Left lobe of liver (tissue), 2 donors: ENCODE measurements around the gene SCGN. TPM values are rescaled to one million over a fixed set of nuclear protein-coding genes. Genes with fewer than 3 reads are reported as not detected.

Source experiments
- ATAC-seq: fragments of 200-7000 bp; cut with Tn5 transposase; one replicate; pipeline ENCODE4 v1.9.1; 2020; ENCODE audit warnings: mild to moderate bottlenecking, moderate library complexity
- DNase-seq: peaks from one replicate; pipeline ENCODE4 v3.0.0-alpha.2; 2020; ENCODE audit warnings: low spot score
- total RNA-seq: library from RNA; stranded (reverse); gene quantifications from one replicate; pipeline ENCODE4 v1.2.1, GENCODE V29; 2021
- donor health status: DM: no; HTN: no; CAD: no; lungs with moderate emphysema.
- donor health status: DM: no; HTN: yes; CAD: no.

The SCGN gene, protein sequence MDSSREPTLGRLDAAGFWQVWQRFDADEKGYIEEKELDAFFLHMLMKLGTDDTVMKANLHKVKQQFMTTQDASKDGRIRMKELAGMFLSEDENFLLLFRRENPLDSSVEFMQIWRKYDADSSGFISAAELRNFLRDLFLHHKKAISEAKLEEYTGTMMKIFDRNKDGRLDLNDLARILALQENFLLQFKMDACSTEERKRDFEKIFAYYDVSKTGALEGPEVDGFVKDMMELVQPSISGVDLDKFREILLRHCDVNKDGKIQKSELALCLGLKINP
- total RNA-seq, result 2.2 TPM

DNA sequence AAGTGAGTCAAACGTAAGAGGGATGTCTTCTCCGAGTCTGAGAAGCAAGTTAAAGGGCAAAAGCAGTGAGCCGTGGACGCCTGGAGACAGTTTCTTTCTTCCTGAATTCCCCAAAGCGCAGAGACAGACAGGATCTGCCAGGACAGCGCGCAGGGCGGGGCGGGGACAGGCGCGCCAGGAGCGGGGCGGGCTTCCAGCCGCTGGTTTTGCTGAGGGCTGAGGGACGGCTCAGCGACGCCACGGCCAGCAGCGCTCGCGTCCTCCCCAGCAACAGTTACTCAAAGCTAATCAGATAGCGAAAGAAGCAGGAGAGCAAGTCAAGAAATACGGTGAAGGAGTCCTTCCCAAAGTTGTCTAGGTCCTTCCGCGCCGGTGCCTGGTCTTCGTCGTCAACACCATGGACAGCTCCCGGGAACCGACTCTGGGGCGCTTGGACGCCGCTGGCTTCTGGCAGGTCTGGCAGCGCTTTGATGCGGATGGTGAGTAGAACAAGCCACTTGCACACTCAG lies at the start of gene SCGN:
TSS of gene SCGN (plus strand) at position 209 of the 509 bp plus-strand sequence. CDS start at position 398, 189 bp downstream.
- peak; percentile 98 for ATAC-seq

DNA sequence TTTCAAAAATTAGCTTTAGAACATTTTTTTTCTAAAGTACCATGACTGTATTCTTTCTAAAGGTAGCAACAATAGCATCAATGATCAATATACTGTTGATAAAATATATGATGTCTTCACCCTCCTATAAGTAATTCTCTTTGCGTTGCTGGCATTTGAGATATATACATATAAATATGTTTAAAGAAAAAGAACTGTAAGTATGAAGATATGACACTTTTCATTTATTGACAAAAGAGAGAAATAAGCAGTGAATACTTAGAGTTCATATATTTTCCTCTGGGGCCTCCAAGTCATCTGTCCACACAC lies 49.4 kb upstream of the SCGN start:
- ATAC-seq (no peak), DNase-seq (no peak)

More for the DNA sequence above, at the start of gene SCGN:
- peak; percentile 66 for DNase-seq

DNA sequence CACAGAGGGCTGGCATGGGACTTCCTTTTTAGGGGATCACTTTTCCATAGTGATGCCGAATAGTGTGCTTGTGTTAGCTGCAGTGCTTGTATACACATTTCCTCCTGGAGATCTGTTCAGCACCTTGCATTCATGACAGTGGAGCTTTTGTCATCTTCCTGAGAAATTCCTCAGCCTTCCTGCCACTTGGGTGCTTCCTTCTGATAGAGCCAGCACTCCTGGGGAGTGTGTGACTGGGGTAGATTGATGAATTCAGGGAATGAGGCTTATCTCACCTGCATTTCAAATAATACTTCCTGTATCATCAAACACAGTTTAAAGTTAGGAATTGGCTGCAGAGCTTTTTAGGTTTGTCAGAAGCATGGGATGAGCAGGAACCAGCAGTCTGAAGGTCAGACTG lies 48.8 kb upstream of the SCGN start:
- DNase-seq, result no peak
- no peak for ATAC-seq

DNA sequence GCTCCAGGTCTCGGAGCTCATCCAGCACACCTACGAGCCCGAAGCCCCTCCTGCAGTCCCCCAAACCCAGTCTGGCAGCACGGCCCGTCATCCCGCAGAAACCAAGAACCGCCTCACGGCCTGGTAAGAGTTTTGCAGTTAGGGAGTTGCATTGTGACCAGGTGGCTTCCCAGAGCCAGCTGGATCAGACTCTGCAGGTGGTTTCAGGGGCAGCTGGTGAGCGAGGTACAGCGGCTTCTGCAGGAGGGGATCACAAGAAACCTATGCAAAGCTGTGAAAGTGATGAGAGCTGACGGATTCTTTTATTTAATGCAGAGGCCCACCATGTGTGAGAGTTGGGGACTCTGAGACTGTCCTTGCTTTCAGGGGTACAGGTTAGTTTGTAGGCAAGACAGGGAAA lies 45.9 kb upstream of the SCGN start:
- DNase-seq (no peak), ATAC-seq (no peak)

DNA sequence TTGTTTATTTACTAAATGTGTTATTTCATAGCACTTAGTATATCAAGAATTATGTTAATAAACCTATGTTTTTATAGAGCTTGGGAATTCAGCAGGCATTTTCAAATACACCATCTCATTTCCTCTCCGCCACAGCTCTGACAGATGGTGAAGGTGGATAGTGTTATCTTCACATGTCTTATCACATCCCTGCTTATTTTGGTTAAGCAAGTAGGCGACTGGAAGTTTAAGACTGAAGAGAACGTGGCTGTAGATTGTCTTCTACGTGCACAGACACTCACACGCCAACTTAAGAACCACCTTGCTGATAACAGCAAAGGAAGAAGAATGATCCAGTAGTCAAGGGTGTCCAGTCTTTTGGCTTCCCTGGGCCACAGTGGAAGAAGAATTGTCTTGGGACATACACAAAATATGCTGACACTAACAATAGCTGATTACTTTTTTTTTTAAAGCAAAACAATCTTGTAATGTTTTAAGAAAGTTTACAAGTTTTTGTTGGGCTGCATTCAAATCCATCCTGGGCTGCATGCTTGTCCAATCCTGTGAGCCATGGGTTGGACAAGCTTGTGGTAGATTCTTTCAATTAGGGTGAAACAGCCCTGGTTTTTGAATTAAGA lies 43.3 kb upstream of the SCGN start:
- DNase-seq (no peak), ATAC-seq (no peak)

DNA sequence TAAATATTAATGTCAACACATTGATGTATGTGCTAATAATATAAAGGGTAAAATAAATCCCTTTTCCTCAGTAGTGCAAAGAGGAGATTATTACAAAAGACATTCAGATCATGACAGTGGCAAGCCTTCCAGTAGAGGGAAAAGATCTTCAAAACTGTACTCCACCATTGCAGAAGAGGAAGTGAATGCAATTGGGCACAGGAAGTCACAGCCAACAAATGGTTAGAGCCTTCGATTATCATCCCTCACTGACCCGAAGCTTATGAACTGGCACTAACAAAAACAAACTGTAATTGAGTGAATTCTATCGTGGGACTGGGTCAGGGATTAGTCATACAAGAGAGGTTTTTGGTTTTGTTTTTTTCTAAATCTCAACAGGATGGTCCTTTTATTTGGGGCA lies 39.3 kb upstream of the SCGN start:
- ATAC-seq (no peak), DNase-seq (no peak)

DNA sequence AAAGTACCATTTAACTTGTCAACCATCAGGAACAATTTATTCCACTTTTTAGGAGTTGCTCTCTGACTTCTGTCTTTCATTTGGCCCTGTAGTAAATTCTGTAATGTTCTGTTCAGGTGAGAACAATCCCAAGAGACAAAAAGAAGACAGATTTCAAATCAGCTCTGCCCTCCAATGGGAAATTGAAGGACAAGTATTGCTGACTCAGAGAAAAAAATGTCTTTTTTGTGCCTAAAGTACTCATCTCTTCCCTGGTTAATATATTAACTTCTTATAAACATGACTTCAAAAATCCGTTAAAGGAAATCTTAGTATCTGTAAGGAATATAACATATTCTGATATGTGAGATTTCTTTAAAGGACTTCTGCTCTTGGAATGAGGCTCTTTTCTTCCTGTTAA lies 38.6 kb upstream of the SCGN start:
- no peak for DNase-seq
- ATAC-seq, result no peak

DNA sequence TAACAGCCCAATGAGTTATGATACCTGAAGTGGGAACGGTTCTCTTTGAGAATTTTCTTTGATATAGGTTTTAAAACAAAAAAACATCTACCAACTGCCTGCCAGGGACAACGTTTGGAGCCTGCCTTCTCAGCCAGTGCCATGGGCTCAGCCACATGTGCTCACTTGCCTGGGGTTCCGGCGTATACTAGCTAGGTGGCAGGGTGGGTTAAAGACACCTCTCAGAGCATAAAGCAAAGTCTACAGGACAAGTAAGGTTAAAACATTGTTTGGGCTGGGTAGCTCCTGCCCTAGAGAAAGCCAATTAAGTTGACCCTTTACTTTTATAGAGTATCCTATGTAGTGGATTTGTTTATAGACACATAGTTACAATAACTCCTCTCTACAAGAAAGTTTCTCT lies 38.0 kb upstream of the SCGN start:
- no peak for ATAC-seq

DNA sequence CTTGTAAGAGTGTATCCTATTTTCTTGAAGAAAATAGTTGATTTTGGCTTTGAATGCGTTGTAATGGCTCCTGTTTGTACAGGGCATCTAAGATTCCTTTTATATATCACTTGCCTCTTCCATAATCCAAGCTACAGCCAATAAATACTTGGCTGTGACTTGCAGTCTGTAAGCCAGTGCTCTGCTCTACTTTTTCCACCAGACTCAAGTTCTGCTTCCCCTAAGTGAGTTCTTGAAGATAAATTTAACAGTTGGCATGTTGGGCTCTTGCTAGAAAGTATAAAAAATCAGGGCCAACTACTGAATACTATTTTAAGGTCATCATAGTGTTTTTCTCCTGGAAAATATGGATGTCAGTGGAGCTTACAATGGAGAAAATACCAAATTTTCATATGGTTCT lies 36.5 kb upstream of the SCGN start:
- no peak for DNase-seq
- no peak for ATAC-seq

More for the DNA sequence above, 38.0 kb upstream of the SCGN start:
- no peak for DNase-seq

DNA sequence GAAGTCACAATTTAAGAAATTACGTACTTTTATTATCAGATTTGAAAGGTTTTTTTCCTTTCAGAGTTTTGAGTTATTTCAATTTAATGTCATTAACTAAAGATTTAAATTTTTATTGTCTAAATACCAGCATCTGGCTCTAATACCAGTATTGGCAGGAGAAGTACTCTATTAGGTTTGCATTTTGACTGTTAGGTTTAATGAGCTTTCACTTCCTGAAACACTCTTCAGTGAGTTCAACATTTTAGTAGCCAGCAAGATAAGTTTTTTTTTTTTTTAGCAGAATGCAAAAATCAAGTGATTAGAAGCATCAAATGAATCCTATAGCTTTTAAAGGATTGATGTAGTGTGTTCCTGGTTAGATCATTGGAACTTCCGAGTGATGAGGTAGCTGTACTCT lies 34.0 kb upstream of the SCGN start:
- ATAC-seq (no peak), DNase-seq (no peak)

DNA sequence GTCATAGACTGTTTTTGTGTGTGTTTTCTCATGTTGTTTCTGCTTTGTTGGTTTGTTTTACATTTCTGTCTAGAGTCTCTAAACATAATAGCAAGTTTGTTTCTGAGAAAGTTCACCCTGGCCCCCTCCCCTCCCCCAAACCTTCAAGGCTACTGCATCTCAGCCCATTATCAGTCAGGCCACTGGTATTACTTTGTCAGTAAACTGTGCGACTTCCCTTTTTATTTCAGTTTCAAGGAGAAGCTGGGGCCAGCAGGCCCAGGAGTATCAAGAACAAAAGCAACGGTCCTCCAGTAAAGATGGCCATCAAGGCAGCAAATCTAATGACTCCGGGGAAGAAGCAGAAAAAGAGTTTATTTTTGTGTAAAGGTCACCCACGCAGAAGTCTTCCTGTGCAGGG lies 32.8 kb upstream of the SCGN start:
- no peak for DNase-seq
- ATAC-seq, result no peak

DNA sequence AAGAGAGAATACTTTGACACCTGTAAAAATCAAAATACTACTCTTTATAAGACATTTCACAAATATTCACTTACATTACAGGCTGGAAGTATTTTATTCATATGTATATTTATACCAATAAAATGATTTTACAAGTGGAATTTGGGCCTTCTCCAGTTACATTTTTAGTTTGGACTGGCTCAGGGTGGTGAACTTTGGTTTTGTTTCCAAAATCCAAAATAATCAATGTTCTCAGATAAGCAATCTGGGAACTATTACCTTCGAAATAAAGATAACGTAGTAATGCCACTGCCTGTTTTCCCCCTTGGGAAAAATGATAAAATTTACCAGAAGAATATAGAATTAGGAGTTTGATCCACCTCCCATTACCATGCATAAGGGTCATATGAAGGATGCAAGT lies 31.6 kb upstream of the SCGN start:
- DNase-seq, result no peak
- ATAC-seq, result peak; percentile 55

DNA sequence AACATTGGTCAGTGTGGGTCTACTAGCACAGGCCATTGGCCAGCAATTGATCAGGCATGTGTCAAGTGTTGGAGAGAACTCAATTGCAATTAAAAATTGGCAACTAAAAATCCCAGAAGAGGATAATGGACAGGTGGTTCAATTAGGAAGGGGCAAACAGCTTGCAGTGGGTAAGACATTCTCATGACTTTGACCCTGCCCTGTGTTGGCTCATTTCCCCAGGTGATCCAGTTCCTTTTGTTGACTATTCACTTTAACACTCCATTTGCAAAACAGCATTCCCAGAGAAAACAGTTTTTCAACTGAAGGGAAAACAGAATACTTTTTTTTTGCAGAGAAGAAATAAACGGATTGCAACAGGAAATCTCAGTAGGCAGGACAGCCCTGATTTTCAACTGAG lies 28.9 kb upstream of the SCGN start:
- no peak for DNase-seq
- peak; percentile 34 for ATAC-seq

DNA sequence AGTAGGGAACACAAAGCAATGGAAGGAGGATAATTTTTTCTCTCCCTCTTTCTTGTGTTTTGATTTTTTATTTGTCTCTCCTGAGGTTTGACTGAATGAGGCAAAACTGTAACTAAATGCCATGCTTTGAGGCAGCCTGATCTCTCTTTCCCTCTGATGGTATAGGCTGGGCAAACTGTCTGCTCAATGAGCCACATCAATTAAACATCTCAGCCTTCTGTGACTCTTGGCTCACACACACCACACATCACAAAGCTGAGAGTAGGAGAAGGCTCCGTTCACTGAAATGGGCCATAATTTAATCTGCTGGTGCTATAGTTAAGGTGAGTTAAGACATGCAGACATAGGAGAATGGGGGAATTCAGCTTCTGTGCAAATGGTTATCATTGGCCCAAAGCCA lies 28.1 kb upstream of the SCGN start:
- ATAC-seq (no peak), DNase-seq (no peak)

DNA sequence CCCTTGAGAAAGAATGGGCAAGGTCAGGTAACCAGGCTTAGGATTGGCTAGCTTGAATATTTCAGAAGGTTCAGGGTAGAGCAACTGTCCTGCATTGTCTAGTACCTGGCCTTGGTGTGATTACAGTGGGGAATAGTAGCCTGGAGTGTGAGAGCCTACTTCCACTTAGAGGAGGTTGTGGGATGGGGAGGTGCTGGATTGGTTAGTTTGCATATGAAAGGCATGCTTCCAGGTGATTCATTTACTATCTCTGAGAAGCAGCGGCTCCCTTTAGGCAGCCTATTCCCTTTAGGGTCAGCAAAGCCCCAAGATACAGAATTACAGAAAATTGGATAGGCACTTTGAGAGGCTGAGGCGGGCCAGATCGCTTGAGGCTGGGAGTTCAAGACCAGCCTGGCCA lies 25.0 kb upstream of the SCGN start:
- DNase-seq, result no peak
- ATAC-seq, result no peak

DNA sequence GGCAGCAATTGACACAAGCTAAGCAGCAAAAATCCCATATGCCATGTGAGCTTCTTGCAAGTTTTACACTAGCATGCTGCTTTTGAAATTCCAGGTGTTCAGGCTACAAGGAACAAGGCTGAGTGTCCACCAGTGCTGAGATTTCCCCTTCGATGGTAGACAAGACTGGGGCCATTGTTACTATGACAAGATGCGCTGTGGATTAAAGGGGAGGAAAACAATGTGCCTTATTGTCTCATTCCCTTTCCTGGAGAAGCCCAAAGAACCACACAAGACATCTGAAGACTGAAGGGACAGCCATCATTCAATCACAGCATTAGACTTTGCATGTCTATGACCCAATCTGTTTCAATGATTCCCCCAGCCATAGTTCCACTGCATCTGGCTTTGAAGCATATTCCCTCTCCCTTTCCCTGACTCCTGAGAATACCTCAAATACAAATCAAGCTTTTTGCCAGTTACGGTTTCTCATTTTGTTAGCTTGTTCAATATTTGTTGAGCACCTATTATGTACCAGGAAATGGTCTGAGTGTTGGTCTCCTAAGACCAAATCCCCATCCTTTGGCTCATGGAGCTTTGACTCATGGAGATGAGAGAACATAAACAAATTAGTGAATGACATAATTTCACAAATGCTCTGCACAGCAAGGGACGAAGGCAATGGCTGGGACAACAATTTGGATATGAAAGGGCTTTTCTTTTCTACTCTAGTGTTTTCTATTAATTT lies 23.4 kb upstream of the SCGN start:
- ATAC-seq, result no peak
- DNase-seq, result no peak

DNA sequence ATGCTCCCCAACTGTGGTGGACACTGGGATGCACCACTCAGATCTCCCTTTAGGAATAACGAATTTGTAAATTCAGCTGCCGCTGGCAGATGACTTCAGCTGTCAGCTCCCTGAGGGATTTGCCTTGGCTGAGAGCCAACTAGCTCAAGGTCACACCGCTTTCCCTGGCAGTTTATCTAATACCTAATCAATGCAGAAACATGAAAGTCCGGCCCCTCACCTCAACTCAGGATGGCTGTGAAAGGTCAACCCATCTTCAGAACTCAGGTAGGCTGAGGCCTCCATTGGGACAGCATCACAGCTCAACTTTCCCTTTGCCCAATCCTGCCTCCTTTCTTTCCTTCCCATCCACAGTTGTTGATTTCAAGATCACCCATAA lies 22.8 kb upstream of the SCGN start:
- ATAC-seq (peak; percentile 36), DNase-seq (no peak)

DNA sequence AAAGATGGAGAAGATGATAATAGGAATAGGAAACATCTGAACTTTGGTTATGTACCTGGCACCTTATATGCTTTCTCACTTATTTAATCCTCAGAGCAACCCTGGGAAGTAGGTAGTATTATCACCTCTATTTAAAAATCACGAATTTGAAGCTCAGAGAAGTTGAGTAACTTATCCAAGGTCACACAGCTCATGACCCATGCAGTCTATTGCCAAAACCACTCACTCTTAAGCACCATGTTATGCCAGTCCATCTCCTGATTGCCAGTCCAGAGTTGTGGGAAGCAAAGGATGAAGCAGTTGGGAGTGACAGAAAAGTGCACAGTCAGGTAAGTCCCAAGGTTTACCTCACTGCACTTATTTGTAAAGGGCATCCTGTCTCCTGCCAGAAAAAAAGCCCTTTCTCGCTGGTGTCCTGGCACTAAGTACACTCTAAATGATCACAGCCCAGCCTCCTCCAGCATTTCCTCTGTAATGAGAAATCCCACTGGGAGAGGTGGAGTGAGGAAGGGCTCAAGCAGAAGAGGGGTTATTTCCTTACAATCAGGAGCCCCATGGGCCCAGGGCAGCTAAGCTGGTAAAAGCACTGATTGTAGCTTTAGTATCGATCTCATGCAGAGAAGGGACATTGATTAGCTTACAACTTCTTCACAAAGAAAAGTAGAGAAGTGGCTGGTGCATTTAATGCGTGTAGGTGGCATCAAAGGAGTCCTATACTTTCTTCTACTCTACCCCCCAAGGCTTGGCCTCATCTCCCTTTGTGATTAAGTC lies 21.3 kb upstream of the SCGN start:
- no peak for ATAC-seq
- no peak for DNase-seq

DNA sequence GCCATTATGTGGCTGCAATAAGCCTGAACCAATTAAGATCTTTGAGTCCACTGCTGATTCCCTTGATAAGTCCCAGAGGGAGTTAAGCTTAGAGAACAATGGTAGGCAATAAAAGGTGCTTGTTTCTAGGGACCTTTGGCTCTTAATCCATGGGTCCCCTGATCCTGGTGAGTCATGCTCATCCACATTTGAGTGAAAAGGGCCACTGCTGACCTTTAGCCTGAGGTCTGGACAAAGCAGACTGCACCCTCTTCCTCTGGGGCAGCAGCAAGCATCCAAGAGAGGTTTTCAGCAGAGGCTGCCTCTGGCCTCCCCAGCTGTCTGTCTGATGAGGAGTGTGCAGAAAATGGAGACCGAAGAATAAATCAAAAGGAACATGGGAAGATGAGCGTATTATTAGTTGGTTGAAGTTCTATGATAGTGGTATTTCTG lies 16.1 kb upstream of the SCGN start:
- no peak for ATAC-seq
- DNase-seq, result no peak

DNA sequence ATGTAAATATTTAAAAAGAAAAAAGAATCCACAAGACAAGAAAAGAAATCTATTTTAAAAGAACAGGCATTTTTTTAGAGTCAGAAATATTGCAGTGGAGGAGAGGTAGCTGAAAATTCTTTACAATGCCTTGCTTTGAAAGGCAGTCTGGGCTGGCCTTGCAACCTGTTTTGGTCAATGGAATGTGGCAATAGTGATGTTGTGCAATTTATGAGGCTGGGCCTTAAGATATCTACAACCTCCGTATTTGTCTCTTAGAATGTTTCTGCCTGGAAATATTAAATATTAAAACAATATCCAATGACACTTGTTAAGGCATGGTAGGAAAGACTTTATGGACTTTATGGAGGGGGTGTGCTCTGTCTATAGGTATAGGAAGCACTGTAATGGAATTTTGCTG lies 14.8 kb upstream of the SCGN start:
- ATAC-seq (no peak), DNase-seq (no peak)

DNA sequence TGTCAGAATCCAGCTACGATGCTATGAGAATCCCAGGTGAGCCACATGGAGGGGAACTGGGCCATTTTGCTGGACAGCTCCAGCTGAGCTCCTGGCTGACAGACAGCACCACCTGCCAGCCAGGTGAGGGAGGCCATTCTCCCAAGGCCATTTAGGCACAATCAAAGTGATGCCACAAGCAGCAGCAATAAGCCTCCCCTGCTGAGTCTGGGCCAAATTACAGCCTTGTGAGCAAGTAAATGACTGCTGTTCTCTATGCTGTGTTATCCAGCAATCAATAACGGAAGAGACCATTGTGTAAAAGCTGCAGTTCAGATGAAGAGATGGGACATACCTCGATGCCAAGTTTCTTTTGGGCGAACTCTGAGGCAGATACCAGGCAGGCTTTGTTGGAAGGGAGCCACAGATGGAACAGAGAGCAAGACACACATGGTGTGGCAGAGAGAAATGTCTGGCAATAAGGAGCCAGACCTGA lies 14.0 kb upstream of the SCGN start:
- peak; percentile 72 for ATAC-seq
- peak; percentile 47 for DNase-seq
